ENCODE results near the gene COG6. TPM values are rescaled to one million over a fixed set of nuclear protein-coding genes. Genes with fewer than 3 reads are reported as not detected.

COG6 gene
- total RNA-seq, 1 donor from 2014 or later = 60.9 TPM

DNA sequence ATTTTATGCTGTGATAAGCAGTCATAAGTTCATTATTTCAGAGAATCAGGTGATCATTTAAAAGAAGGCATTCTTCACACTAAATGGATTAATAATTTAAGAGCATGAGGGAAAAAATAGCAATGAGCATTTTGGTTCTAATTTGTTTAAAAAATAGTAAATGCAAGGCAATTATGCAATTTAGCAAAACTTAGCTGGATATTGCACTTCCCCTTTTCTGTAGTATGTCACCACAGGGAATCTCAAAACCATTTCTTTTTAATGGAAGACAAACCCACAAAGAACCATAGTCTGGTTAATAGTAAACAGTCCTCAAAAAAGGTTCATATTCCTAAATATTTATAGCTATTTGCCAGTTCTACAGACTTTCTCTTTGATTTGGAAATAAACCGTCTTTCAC is 30.2 kb downstream of the COG6 start:
- Mint-ChIP-seq H3K36me3 (ENCODE audit: low read depth) (peaks cover 14% of the 10 kb centered on the region), H3K4me3 (ENCODE audit: unreplicated experiment) (no peak overlapping the region), H3K4me1 (ENCODE audit: low read depth) (peaks cover 7% of the 10 kb centered on the region), H3K9me3 (ENCODE audit: low read depth) (peaks cover 1% of the 10 kb centered on the region), H3K27ac (ENCODE audit: unreplicated experiment) (no peak overlapping the region), H3K27me3 (ENCODE audit: low read depth) (no peaks in the 10 kb centered on the region)
- DNase-seq (ENCODE audit: low spot score) = no peak
- TF ChIP-seq, protein P1, sequence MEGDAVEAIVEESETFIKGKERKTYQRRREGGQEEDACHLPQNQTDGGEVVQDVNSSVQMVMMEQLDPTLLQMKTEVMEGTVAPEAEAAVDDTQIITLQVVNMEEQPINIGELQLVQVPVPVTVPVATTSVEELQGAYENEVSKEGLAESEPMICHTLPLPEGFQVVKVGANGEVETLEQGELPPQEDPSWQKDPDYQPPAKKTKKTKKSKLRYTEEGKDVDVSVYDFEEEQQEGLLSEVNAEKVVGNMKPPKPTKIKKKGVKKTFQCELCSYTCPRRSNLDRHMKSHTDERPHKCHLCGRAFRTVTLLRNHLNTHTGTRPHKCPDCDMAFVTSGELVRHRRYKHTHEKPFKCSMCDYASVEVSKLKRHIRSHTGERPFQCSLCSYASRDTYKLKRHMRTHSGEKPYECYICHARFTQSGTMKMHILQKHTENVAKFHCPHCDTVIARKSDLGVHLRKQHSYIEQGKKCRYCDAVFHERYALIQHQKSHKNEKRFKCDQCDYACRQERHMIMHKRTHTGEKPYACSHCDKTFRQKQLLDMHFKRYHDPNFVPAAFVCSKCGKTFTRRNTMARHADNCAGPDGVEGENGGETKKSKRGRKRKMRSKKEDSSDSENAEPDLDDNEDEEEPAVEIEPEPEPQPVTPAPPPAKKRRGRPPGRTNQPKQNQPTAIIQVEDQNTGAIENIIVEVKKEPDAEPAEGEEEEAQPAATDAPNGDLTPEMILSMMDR (IDR thresholded peaks at IDR 0.05) = no peak

DNA sequence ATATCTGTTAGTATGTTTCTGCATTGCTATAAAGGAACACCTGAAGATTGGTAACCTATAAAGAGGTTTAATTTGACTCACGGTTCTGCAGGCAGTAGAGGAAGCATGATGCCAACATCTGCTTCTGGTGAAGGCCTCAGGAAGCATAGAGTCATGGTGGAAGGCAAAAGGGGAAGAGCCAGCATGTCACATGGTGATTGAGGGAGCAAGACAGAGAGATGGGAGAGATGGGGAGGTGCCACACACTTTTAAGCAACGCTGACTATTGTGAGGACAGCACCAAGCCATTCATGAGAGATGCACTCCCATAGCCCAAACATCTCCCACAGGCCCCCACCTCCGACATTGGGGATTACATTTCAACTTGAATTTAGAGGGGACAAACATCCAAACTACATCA is 32.8 kb downstream of the COG6 start:
- H3K36me3 Mint-ChIP-seq (ENCODE audit: low read depth) = peaks cover 16% of the 10 kb centered on the region
- H3K4me3 Mint-ChIP-seq (ENCODE audit: unreplicated experiment) = no peak overlapping the region
- H3K27me3 Mint-ChIP-seq (ENCODE audit: low read depth) = no peaks in the 10 kb centered on the region
- H3K9me3 Mint-ChIP-seq (ENCODE audit: low read depth) = no peaks in the 10 kb centered on the region
- peak overlapping the region; percentile 53 for H3K27ac Mint-ChIP-seq (ENCODE audit: unreplicated experiment)
- no peak for DNase-seq (ENCODE audit: low spot score)
- peaks cover 7% of the 10 kb centered on the region for H3K4me1 Mint-ChIP-seq (ENCODE audit: low read depth)
- TF ChIP-seq, protein P1 (IDR thresholded peaks at IDR 0.05) = no peak

DNA sequence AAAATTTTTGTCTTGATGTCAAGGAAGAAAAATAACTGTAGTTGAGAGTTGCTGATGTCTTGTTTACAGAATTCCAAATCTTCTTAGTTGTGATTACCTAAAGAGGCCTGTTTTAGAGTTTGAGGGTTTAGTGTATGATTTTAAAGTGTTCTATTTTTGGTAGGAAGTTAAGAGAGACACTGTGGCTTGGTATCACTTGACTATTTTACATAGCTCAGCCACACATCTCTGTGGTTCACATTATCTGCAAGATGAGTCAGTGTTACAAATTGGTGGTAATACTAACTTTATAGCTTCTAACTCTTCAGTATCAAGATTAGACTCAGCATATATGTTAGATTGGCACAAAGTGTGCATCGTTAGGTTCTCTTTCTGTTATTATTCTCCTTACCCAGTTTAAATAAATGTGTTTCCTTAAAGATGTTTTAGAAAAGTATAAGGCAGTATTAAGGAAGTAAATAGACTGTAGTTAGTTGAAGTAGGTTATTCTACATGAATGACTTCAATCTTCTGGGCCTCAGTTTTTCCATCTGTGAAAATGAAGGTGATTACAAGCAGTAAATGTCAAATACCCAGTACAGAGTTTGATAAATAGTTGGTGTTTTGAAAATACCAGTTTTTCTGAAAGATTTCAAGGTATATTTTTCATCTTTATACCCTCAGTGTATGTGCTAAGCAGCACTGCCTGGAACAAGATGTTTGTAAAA is 33.4 kb downstream of the COG6 start:
- Mint-ChIP-seq H3K9me3 (ENCODE audit: low read depth) (no peaks in the 10 kb centered on the region), H3K27me3 (ENCODE audit: low read depth) (no peaks in the 10 kb centered on the region), H3K36me3 (ENCODE audit: low read depth) (peaks cover 16% of the 10 kb centered on the region), H3K27ac (ENCODE audit: unreplicated experiment) (no peak overlapping the region), H3K4me1 (ENCODE audit: low read depth) (peaks cover 7% of the 10 kb centered on the region), H3K4me3 (ENCODE audit: unreplicated experiment) (no peak overlapping the region)
- DNase-seq (ENCODE audit: low spot score) = no peak
- TF ChIP-seq, protein P1 (IDR thresholded peaks at IDR 0.05) = no peak

DNA sequence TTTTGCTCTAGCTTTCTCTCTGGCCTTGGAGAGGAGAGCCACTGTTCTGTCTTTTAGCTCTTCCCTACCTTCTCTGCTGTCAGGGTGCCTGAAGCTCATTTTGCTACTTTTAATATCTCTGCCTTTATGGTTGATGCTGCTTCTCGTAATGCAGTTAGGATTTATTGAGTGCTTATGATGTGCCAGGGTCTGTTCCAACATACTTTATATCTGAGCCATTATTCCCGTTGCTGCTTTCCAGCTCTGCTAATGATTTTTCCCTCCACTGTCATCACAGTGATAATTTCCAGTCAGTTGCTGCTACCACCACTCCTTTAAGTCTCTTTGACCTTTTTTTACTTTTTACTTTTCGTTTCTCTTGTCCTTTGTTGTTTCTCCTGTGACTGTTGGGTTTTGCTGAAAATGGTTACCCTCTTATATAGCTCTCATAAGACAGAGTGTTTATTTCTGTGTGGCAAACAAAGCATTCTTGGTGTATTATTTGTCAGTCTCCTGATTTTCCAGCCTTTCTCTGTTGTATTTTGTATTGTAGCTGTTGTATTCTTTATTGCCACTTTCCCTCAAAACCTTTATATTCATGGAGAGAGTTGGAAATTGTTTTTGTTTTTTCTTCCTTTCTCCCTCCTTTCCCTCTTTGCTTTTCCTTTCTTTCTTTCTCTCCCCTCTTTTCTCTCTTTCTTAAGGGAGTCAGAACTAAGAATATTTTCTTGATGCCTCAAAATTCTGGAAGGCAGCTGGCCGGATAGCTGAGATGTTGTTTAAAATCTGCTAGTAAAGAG is 37.4 kb downstream of the COG6 start:
- TF ChIP-seq, protein P1 (IDR thresholded peaks at IDR 0.05) = no peak
- no peaks in the 10 kb centered on the region for H3K9me3 Mint-ChIP-seq (ENCODE audit: low read depth)
- H3K36me3 Mint-ChIP-seq (ENCODE audit: low read depth) = peaks cover 12% of the 10 kb centered on the region
- DNase-seq (ENCODE audit: low spot score) = no peak
- H3K4me1 Mint-ChIP-seq (ENCODE audit: low read depth) = peaks cover 7% of the 10 kb centered on the region
- no peak overlapping the region for H3K27ac Mint-ChIP-seq (ENCODE audit: unreplicated experiment)
- no peaks in the 10 kb centered on the region for H3K27me3 Mint-ChIP-seq (ENCODE audit: low read depth)
- no peak overlapping the region for H3K4me3 Mint-ChIP-seq (ENCODE audit: unreplicated experiment)

DNA sequence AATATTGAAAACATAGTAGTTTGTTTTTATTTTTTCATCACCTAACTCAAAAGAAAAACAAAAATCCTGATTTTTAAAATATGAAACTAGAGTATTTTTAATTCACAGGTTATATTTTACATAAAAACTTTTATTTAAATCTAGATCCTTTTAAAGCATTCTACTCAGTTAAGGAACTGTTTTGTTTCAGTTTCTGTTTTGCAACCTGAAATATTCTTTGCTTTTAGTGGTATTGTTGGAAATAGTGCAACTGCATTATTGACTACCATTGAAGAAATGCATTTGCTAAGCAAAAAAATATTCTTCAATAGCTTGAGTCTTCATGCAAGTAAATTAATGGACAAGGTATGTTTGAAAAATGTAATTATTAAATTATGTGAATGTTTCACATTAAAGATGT is 43.8 kb downstream of the COG6 start:
- Mint-ChIP-seq H3K9me3 (ENCODE audit: low read depth) (no peaks in the 10 kb centered on the region), H3K27ac (ENCODE audit: unreplicated experiment) (no peak overlapping the region), H3K27me3 (ENCODE audit: low read depth) (no peaks in the 10 kb centered on the region), H3K36me3 (ENCODE audit: low read depth) (peaks cover 9% of the 10 kb centered on the region), H3K4me1 (ENCODE audit: low read depth) (no peaks in the 10 kb centered on the region), H3K4me3 (ENCODE audit: unreplicated experiment) (no peak overlapping the region)
- TF ChIP-seq, protein P1 (IDR thresholded peaks at IDR 0.05) = no peak
- DNase-seq (ENCODE audit: low spot score) = no peak

All from chondrocyte (in vitro differentiated cells).